Parathyroid adenoma (tissue), 2 donors: ENCODE measurements around the gene PDAP1.
A peak's percentile ranks its signal among the peaks of the same experiment; 100 is the strongest.

Experiments used
- H2AFZ ChIP-seq: fragments of 300-600 bp; sonication (generic); one replicate; pipeline ENCODE4 v1.7.0; 2017; ENCODE audit warnings: antibody characterized with exemption, mild to moderate bottlenecking
- H3K27ac ChIP-seq: fragments of 300-600 bp; sonication (generic); one replicate; pipeline ENCODE4 v1.7.0; 2017
- H3K27me3 ChIP-seq: fragments of 300-600 bp; sonication (generic); one replicate; pipeline ENCODE4 v1.7.0; 2017; ENCODE audit warnings: low read length; ENCODE audit not compliant: control insufficient read depth, insufficient read depth
- H3K36me3 ChIP-seq: fragments of 300-600 bp; sonication (generic); one replicate; pipeline ENCODE4 v1.7.0; 2017; ENCODE audit warnings: low read length; ENCODE audit not compliant: control insufficient read depth, insufficient read depth
- H3K4me1 ChIP-seq: fragments of 300-600 bp; sonication (generic); one replicate; pipeline ENCODE4 v1.7.0; 2017; ENCODE audit warnings: control low read depth
- H3K4me2 ChIP-seq: fragments of 300-600 bp; sonication (generic); one replicate; pipeline ENCODE4 v1.7.0; 2017; ENCODE audit warnings: low read length
- H3K4me3 ChIP-seq: fragments of 300-600 bp; sonication (generic); one replicate; pipeline ENCODE4 v1.7.0; 2017; ENCODE audit warnings: low read depth, low read length
- H3K79me2 ChIP-seq: fragments of 300-600 bp; sonication (generic); one replicate; pipeline ENCODE4 v1.7.0; 2017; ENCODE audit warnings: control low read depth
- H3K9ac ChIP-seq: fragments of 300-600 bp; sonication (generic); one replicate; pipeline ENCODE4 v1.7.0; 2017; ENCODE audit warnings: mild to moderate bottlenecking
- H3K9me3 ChIP-seq: fragments of 300-600 bp; sonication (generic); one replicate; pipeline ENCODE4 v1.7.0; 2017; ENCODE audit warnings: low read length; ENCODE audit not compliant: control insufficient read depth
- TF ChIP-seq, protein P1 (sequence below): fragments of 300-600 bp; sonication (generic); IDR thresholded peaks from one replicate; pipeline ENCODE4 v1.7.0; 2017; ENCODE audit warnings: antibody characterized with exemption, mild to moderate bottlenecking
- donor health status: primary hyperparathyroidism.

Gene PDAP1

DNA sequence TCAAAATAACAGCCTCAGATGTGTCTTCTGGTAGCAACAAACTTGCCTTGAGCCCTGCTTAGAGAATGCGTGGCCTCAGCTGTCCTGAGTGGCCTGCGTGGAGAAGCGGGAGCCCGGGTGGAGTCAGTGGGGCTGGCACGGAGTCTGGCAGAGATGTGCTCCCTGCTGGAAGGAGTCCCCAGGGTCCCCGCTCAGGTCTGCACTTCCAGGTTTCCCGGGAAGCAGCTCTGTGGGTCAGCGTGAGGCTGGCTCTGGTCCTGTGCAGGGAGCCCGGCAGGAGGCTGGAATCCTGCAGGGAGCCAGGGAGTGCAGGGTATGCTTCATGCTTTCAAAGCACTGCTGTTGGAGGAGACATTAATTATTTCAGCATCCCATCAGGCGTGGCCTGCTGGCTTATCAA lies 40.5 kb upstream of the PDAP1 start:
- Histone ChIP-seq H3K27ac (no peak overlapping the region), H3K36me3 (no peaks in the 10 kb centered on the region), H3K79me2 (peaks cover 33% of the 10 kb centered on the region), H3K4me2 (no peak overlapping the region), H3K4me1 (no peaks in the 10 kb centered on the region), H3K9ac (no peak overlapping the region), H2AFZ (no peak overlapping the region), H3K27me3 (no peaks in the 10 kb centered on the region), H3K9me3 (no peaks in the 10 kb centered on the region), H3K4me3 (no peak overlapping the region)
- TF ChIP-seq, protein P1, sequence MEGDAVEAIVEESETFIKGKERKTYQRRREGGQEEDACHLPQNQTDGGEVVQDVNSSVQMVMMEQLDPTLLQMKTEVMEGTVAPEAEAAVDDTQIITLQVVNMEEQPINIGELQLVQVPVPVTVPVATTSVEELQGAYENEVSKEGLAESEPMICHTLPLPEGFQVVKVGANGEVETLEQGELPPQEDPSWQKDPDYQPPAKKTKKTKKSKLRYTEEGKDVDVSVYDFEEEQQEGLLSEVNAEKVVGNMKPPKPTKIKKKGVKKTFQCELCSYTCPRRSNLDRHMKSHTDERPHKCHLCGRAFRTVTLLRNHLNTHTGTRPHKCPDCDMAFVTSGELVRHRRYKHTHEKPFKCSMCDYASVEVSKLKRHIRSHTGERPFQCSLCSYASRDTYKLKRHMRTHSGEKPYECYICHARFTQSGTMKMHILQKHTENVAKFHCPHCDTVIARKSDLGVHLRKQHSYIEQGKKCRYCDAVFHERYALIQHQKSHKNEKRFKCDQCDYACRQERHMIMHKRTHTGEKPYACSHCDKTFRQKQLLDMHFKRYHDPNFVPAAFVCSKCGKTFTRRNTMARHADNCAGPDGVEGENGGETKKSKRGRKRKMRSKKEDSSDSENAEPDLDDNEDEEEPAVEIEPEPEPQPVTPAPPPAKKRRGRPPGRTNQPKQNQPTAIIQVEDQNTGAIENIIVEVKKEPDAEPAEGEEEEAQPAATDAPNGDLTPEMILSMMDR, result no peak

GRCh38 chr7:99447943-99448342 lies 39.5 kb upstream of the PDAP1 start:
- Histone ChIP-seq H3K4me2 (no peak overlapping the region), H3K9me3 (no peaks in the 10 kb centered on the region), H3K4me3 (no peak overlapping the region), H2AFZ (no peak overlapping the region), H3K9ac (no peak overlapping the region), H3K79me2 (peaks cover 41% of the 10 kb centered on the region), H3K27ac (no peak overlapping the region), H3K27me3 (no peaks in the 10 kb centered on the region), H3K4me1 (no peaks in the 10 kb centered on the region), H3K36me3 (no peaks in the 10 kb centered on the region)
- TF ChIP-seq, protein P1, result no peak

GRCh38 chr7:99446096-99446495 lies 37.7 kb upstream of the PDAP1 start:
- H3K36me3 ChIP-seq, result no peaks in the 10 kb centered on the region
- H3K4me3 ChIP-seq, result no peak overlapping the region
- TF ChIP-seq, protein P1, result no peak

GRCh38 chr7:99440195-99440594 lies 31.8 kb upstream of the PDAP1 start:
- H3K27ac ChIP-seq, result no peak overlapping the region
- peaks cover 5% of the 10 kb centered on the region for H3K4me1 ChIP-seq
- no peaks in the 10 kb centered on the region for H3K27me3 ChIP-seq
- no peak overlapping the region for H3K4me2 ChIP-seq
- H3K9me3 ChIP-seq, result no peaks in the 10 kb centered on the region
- no peaks in the 10 kb centered on the region for H3K36me3 ChIP-seq
- H3K4me3 ChIP-seq, result no peak overlapping the region
- TF ChIP-seq, protein P1, result no peak
- peaks cover 25% of the 10 kb centered on the region for H3K79me2 ChIP-seq
- H3K9ac ChIP-seq, result no peak overlapping the region
- H2AFZ ChIP-seq, result no peak overlapping the region

More at GRCh38 chr7:99446096-99446495, 37.7 kb upstream of the PDAP1 start:
- no peak overlapping the region for H3K27ac ChIP-seq
- no peak overlapping the region for H2AFZ ChIP-seq
- H3K4me1 ChIP-seq, result no peaks in the 10 kb centered on the region
- no peaks in the 10 kb centered on the region for H3K9me3 ChIP-seq
- H3K27me3 ChIP-seq, result no peaks in the 10 kb centered on the region
- no peak overlapping the region for H3K4me2 ChIP-seq
- H3K9ac ChIP-seq, result no peak overlapping the region
- peaks cover 40% of the 10 kb centered on the region for H3K79me2 ChIP-seq

DNA sequence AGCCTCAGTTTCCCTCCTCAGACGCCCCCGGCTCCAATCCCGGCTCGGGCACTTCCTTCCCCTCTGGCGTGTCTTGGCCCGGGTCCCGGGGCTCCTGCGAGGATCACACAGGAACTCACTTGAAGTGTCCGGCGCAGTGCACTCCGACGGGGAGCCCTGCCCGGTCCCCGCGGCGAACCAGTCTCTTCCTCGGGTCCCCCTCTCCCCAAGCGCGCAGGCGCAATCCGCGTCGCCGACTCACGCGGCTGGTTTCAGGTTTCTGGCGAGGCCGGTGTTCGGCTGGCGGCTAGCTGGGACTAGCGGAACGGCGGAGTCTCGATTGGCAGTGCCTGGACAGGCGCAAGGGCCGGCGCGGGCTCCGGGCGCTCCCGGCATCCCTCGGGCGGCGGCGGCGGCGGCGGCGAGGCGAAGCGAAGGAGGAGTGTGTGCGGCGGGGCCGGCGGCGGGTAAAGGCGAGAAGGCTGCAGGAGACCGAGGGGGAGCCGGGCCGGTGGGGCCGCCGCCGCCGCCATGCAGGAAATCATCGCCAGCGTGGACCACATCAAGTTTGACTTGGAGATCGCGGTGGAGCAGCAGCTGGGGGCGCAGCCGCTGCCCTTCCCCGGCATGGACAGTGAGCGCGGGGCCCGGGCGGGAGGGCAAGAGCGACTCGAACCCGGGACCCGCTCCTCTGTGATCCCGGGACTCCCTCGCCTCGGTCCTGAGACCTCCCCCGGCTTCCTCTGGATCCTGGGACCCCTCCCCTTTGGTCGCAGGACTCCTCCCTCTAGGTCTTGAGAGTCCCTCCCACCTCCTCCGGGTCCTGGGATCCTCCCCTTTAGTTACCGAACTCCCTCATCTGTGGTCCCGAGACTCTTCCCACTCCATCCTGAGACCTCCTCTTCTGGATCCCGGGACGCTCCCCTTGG lies 30.4 kb upstream of the PDAP1 start, which contains the start of the genes CPSF4 and PTCD1:
Gene CPSF4 (plus strand): TSS at position 371 of the 908 bp plus-strand sequence. CDS start 140 bp downstream, at position 511.
Gene PTCD1 (minus strand): TSS at position 226 of the 908 bp plus-strand sequence. CDS start 3,556 bp downstream, outside the sequence.
- H3K4me2 ChIP-seq, result peak within 1 kb of the TSS; percentile 90
- H3K9me3 ChIP-seq, result no peaks in the 10 kb centered on the region
- no peaks in the 10 kb centered on the region for H3K27me3 ChIP-seq
- peak within 1 kb of the TSS; percentile 91 for H2AFZ ChIP-seq
- H3K27ac ChIP-seq, result peak within 1 kb of the TSS; percentile 58
- no peaks in the 10 kb centered on the region for H3K36me3 ChIP-seq
- TF ChIP-seq, protein P1, result no peak
- H3K9ac ChIP-seq, result peak within 1 kb of the TSS; percentile 65
- peak within 1 kb of the TSS; percentile 91 for H3K4me3 ChIP-seq
- peaks cover 5% of the 10 kb centered on the region for H3K4me1 ChIP-seq
- H3K79me2 ChIP-seq, result peaks cover 18% of the 10 kb centered on the region
